Fibroblast of skin of back (primary cell): ENCODE data around the gene ZNF652.
A peak's percentile ranks its signal among the peaks of the same experiment; 100 is the strongest.

ENCODE experiments used
- DNase-seq: peaks from one replicate; pipeline ENCODE4 v3.0.0-alpha.2; 2013

ZNF652 gene

DNA sequence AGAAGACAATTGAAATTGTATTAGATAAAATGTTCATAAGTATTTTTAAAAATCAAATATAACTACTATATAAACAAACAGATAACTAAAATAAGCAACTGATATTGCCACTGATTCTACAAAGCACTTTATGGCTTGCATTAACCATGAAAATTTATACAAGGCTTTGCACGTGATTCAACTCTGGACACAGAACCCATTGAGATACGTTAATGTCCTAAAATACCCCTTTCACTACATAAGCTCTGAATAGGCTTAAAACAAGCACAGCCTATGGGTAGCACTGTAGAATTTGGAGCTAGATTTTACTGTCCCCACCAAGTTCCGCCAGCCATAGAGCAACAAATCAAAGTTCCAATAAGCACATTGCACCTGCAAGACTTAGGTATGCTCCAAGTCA lies 4.5 kb downstream of the ZNF652 start:
- DNase-seq: no peak

DNA sequence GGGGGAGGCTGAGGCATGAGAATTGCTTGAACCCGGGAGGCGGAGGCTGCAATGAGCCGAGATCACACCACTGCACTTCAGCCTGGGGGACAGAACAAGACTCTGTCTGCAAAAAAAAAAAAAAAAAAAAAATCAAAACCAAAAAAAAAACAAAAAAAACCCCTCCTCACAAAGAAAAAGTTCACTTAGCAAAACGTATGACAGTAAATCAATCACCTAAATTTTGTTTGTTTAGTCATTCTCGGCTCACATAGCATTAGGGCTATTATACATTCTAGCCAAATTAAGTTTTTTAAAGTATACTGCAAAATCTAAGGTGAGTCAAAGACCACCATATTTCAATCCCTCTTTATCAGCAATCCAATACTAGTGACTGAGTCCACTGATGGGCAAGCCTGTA lies 5.7 kb downstream of the ZNF652 start:
- DNase-seq: no peak

DNA sequence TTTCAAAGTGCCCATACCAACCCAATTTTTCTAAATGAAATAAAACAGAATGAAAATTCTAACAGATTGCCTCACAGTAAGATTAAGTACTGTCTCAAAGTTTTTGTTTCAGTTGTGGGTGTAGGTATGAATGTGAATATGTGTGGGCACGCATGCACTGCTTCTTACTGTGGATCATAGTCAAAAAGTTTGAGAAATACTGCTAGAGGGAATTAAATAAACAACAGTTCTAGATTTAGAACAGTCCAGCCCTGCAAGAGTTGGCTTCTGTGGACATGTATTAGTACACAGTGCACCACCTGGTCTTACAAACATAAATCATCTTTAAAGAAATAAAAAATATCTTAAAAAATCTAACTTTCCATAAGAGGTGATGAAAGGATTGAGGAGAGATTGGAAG lies 8.4 kb downstream of the ZNF652 start:
- no peak for DNase-seq

DNA sequence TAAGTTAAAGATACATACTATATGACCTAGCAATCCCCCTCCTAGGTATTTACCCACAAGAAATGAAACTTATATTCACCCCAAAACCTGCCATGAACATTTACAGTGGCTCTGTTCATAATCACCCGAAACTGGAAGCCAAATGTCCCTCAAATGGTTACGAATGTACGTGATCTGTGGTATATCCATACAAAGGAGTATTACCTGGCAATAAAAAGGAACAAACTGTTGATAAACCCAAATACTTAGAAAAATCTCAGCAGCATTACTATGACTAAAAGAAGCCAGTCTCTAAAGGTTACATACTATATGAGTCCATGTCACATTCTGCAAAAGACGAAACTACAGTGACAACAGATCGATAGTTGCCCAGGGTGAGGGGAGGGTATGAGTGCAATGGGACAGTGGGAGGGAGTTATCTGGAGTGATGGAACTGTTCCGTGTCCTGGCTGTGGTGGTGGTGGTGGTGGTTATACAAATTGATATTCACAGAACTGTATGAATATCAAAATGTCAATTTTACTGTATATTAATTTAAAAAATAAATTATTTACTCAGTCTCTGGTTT lies 9.4 kb downstream of the ZNF652 start:
- DNase-seq: no peak

DNA sequence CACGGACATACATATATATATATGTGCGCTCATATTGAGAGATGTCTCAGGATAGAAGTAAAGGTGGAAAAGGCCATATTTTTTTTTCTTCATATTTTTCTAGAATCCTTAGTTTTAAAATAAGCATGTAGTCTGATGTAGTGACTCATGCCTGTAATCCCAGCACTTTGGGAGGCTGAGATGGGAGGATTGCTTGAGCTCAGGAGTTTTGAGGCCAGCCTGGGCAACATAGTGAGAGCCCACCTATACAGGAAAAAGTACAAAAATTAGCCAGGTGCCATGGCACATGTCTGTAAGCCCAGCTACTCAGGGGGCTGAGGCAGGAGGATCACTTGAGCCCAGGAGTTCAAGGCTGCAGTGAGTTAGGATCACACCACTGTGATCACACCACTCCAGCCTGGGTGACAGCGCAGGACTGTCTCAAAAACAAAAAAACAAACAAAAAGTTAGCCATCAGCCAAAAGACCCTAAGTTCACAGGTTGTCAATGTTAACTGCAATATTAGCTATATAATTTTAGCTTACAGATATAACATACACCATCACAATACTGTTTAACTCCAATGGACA lies 10.4 kb downstream of the ZNF652 start:
- DNase-seq: no peak

DNA sequence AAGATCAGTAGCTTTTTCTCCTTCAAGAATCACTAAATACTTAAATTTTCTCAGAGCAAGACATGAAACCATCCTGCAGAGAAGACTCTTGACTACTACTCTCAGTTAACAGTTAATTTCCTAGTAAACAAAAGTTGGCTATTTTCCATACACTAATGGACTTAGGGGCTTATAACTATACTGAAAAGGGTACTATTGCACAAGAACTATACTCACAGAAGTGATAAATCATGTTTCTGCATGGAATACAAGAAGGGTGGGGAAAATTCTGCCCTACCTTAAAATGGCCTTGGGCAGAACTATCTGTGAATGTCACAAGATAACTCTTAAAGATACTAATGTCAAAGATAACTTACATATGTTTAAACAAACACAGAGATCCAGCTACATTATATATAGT lies 12.5 kb downstream of the ZNF652 start:
- no peak for DNase-seq

DNA sequence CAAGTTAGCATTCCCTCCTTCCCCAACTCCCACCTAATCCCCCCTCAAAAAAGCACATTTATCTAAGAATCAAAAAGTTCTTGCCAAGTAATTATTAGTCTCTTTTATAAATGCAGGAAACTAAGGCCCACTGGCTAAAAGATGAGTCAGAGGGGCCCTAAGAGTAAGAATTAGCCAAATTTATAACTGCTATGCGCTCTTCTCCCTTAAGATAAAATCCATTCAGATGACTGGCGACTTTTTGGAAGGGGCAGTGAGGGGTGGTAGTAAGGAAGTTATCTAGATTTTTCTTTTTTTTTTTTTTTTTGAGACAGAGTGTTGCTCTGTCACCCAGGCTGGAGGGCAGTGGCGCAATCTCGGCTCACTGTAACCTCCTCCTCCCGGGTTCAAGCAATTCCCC lies 17.1 kb downstream of the ZNF652 start:
- peak; percentile 45 for DNase-seq

DNA sequence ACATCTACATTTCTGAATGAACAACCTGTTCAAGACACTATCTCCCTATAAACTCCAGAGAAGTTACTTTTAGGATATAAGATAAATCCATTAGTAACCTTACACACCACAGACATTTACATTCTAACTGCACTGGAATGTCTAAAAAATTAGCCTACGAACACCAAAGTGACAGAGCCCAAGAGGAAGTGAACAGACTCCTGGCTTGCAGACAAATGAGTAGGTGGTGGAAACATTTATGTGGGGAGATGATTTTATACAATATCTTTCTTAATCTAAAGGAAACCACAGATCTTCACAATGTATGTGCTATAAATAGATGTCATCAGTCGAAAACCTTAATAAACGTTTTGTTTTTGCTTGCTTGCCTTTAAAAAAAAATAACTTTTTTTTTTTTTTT lies 18.8 kb downstream of the ZNF652 start:
- DNase-seq: peak; percentile 79

DNA sequence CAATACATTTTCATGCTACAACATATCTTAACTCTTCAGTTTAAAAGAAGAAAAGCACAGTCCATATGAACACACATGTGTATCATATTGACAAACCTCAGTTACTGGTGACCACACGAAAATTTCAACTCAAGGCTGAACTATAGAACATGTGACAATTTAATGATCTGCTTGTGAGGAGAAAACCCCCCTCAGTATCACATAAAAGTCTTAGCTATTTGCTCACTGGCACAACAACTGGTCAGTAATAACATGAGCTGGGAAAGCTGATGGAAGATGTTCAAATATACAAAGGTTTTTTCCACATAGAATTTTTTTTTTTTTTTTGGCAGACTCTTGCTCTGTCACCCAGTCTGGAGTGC lies 19.5 kb downstream of the ZNF652 start:
- no peak for DNase-seq

DNA sequence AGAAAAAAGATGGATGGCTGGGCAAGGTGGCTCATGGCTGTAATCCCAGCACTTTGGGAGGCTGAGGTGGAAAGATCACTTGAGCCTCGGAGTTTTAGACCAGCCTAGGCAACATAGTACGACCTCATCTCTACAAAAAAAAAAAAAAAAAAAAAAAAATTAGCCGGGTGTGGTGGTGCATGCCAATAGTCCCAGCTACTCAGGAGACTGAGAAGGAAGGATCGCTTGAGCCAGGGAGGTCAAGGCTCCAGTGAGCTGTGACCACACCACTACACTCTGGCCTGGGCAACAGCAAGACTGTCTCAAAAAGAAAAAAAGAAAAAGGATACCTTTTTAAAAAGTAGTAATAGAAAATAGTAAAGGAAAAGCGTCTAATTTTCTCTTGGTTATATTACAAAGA lies 20.7 kb downstream of the ZNF652 start:
- DNase-seq: no peak

DNA sequence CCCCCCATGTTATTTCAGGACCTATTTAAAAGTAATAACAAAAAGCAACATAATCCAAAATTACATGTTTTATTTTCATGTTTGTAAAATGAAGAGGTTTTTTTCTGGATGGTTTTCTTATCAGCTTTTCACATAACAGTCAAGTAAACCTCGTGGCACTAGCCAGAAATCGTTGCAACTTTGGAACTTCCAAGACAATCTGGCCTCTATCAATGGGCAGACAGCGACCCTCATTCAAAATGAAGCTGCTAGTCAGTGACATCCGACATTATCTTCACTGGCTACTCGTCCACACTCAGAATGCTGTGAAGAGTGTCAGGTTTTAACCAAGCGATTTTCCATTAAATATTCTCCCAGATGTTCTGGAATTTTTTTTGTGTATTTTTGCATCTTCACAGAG lies 22.7 kb downstream of the ZNF652 start:
- no peak for DNase-seq

DNA sequence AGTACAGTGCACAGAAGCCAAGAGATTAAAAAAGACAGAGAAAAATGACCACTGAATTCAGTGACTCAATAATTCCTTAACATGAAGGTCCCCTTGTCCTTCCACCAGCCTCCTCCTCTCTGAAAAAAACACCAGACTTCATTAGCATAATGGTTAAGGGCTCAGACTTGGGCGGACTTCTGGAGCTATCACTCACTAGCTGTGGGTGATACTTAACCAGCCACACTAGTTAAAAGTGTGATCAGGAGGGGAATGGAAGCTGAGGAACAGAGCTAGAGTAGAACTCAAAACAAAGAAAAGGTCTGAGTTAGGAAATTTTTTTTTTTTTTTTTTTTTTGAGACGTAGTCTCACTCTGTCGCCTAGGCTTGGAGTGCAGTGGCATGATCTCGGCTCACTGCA lies 23.2 kb downstream of the ZNF652 start:
- DNase-seq: no peak

DNA sequence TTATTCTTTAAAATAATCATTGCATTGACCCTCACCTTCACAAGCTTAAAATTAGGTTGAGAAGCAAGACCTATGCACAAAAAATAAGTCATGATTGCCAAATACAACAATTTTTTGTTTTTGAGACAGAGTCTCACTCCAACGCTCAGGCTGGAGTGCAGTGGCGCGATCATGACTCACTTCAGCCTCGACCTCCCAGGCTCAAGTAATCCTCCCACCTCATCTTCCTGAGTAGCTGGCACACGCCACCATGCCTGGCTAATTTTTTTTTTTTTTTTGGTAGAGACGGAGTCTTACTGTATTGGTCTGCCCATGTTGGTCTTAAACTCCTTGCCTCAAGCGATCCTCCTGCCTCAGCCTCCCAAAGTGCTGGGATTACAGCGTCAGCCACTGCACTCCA lies 24.2 kb downstream of the ZNF652 start:
- DNase-seq: peak; percentile 30

DNA sequence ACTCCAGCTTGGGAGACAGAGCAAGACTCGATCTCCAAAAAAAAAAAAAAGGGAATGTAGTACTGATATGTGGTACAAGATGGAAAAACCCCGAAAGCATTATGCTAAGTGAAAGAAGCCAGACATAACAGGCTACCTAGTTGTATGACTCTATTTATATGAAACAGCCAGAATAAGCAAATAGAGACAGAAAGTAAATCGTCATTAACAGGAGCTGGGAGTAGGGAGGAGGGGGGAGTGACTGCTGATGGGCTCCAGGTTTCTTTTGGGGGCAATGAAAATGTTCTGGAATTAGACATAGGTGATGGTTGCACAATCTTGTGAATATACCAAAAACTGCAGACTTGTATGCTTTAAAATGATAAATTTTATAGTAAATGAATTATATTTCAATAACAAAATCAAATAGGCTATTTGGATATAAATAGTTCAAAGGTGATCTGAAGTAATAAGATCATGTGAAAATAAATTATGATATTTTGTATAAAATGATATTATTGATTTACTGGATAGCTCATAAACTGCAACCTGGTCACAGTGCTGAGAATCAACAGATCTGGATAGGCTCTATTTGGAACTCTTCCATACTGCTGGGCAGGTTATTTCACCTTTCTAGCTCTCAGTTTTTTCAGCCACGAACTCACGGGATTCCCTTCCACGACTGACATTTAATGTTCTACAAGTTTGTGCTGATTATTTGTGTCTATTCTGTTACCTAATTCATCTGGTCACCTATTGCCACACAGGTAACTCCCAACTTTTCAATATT lies 27.1 kb downstream of the ZNF652 start:
- DNase-seq: no peak

DNA sequence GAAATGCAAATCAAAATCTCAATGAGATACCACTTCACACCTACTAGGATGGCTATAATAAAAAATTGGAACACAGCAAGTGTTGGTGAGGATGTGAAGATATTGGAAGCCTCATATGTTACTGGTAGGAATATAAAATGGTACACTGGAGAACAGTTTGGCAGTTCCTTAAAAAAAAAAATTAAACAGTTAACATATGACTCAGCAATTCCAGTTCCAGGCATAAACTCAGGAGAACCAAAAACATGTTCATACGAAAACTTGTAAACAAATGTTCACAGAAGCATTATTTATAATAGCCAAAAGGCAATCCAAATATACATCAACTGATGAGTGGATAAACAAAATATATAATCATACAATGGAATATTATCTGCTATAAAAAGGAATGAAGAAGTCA lies 28.2 kb downstream of the ZNF652 start:
- DNase-seq: no peak

DNA sequence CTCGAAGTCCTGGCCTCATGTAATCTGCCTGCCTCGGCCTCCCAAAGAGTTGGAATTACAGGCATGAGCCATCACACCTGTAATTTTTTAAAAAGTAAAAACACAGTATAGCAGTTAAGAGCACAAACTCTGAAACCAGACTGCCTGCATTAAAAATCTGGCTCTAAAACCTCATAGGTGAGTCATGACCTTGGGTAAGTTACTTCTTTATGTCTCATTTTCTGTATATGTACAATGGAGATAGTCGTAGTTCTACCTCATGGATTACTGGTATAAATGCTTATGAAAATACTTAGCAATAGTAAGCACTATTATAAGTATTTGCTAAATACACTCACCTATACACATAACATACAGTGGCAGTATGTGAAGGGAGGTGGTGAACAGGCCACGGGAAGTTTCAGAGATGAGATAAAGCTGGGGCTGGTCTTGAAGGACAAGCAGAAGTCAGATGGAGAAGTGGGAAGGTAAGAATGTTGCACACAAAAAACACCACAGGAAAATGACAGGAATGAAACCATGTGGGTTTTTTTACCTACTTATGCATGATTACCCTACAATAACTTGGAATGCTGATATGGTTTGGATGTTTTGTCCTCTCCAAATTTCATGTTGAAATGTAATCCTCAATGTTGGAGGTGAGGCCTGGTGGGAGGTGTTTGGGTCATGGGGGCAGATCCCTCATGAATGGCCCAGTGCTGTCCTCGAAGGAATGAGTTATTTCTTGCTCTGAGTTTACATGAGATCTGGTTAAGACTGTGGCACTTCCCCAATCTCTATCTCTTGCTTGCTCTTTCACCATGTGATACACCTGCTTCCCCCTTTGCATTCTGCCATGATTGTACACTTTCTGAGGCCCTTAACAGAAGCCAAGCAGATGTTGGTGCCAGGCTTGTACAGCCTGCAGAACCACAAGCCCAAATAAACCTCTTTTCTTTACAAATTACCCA lies 33.9 kb downstream of the ZNF652 start:
- no peak for DNase-seq

DNA sequence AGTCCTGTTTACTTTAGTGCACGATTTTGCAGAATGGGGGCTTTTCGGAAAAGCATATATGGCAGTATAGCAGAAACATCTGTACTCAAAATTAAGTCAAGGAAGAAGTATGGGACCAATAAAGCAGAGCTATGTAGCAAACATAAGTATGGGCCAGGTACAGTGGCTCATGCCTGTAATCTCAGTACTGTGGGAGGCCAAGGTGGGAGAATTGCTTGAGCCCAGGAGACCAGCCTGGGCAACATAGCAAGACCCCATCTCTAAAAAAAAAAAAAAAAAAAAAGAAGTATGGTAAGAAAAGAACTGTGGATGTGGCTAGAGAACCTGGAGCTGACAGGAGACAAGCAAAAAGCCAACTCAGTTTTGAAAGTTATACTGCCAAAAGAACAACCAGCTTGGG lies 36.1 kb downstream of the ZNF652 start:
- DNase-seq: no peak

DNA sequence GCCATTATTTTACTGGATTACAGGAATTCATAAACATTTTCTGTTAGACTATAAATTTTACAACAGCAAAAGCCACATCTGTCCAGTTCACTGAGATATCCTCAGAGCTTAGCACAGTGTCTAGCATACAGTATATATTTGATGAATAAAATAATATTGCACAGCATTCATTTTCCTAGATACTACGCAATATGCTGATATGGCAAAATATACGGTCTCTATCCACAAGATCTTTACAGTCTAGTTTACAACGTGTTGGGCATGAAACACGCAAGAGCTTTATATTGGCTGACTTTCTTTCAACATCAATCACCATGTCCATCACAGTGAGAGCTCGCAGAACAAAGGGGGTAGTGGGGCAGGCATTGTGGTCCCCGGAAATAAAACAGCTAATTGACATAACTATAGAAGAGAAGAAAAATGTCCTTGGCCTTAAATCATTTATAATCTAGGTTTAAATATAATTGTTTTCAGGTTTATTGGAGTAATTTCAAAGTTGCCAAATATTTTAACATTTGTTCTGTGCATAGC lies 43.5 kb downstream of the ZNF652 start:
- DNase-seq: no peak

DNA sequence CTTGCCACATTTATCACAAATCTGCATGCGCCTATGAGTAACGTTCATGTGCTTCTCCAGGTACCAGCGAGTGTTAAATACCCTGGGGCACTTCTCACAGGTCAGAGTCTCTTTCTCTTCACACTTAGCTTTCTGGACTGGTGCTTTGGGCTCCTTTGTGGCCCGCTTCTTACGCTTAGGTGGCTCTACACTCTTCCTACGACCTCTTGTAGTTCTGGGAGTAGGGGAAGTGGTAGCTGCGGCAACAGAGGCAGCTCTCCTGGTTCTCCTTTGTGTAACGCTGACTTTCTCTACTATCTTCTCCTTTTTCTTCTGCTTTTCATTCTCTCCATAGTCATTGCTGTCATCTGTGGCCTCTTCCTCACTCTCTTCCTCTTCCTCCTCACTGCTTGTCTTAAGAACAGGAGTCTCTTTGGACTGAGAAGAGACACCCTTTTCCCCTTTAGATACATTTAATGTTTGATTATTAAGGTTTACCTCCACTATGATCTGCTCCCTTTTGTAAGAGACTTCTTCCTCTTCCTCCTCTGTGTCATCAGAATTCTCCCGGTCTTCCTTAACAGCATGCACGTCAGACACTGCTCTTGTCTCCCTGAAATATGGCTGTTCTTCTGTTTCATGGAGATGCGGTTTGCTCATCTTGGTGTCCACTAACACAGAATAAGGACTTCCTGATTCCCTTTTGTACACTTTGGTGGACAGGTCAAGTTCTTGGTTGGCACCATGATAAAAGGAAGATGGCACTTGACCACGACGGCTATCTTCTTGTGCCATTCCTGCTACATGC lies 45.0 kb downstream of the ZNF652 start:
- no peak for DNase-seq

DNA sequence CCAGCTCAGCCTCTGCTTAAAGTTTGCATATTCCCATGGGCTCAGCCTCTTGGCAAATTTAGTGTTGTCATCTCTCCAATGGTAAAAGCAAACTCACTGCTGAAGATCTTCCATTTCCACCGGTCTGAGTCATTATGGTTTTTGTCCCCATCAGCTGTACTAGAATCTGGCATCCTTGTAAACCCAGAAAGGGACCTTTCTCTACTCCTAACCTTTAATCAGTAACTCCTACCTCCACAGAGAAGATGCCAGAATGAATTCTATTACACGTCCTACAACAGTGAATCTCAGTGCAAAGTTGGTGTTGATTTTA lies 45.8 kb downstream of the ZNF652 start:
- DNase-seq: peak; percentile 31

DNA sequence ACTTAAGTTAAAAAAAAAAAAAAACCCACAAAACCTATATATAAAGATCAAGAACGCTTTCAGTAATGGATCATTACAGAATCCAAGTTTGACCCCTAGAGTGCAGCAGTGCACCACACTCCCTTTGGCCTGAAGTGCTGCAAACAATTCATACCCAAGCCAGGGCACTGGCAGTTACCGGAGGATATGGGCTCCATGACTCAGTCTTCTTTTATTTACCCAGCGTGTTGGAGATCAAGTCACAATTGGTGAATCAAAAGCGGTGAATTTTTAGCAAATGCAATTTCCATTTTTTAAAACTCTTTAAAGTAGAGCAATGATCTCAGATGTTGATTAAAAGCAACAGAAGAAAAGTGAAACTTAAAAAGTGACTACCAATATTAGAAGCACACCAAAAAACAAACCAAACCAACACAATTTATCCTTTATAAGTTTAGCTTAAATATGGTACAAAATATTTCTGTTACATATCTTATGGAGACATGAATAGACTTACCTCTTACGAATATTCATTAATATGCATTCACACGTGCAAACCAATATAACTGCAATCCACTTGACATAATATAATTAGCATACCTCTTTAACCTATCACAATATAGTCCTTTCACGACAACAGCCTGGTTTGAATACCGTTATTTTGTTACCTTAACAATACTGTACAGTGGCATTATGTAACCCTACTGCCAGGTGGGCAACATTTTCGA lies 46.3 kb downstream of the ZNF652 start:
- DNase-seq: peak; percentile 90

DNA sequence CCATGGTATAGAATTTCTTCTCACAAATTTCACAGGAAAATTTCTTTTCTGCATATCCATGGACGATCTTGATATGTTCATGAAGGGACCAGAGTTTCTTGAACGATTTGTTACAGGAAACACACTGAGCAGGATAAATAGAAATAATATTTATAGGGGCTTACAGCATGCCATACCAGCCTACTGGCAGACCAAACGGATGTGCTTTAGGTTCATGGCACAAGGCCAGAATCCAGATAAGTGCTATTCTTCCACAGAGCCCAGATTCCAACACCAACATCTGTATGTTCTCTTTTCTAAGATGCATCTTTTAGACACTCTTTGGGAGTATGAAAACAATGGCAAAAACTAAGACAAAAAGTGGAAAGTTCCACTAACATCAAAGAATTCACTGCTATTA lies 49.3 kb downstream of the ZNF652 start:
- DNase-seq: no peak
